ENCODE data around the gene MCTS1.
A peak's percentile ranks its signal among the peaks of the same experiment; 100 is the strongest.
"Not testable (repeated sequence)": the region's sequence is repeated elsewhere in the genome, so short reads cannot be mapped to it uniquely, and the experiment has no call there.

The MCTS1 gene

DNA sequence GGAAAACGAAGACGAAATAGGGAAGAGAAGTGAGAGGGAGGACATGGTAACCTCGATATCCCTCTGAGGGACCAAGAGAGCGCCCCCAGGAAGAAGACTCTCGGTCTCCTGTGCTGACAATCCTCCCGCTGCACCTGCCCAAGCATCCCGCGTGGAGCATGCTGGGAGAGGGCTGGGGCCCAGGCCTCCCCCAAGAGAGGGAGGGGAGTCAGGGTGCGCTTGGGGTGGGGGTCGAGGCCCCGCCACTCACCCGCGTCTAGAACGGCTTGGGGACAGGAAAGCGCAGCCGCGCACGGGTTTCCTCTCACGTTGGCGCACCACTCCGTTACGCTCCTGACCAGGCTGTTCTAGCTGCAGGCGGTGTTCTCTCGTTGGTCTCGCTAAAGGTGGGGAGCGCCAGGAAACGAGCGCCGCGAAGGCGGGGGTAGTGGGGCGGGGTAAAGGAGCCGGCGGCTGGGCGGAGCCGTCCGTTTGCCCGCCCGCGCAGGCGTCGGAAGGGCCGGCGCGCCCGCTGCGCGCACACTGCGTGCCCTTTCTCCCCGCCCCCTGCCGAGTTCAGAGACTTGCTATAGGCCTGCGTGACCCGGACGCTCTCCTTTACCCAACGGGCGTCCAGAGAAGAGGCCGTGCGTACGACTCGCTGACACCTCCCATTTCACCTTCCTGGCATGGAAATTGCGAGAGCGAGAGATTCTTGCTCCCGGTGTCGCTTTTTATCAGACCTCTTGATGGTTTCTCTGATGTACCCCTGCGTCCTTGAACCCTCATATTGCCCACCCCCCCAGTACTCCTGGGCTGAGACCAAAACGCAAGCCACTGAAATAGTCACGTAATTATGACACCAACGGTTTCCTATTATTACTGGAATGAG lies 26.0 kb downstream of the MCTS1 start, which contains the start of gene C1GALT1C1:
Gene C1GALT1C1 (minus strand): TSS at position 388 of the 871 bp plus-strand sequence. CDS start 2,888 bp downstream, outside the sequence.
- DNase-seq = peak; percentile 94

DNA sequence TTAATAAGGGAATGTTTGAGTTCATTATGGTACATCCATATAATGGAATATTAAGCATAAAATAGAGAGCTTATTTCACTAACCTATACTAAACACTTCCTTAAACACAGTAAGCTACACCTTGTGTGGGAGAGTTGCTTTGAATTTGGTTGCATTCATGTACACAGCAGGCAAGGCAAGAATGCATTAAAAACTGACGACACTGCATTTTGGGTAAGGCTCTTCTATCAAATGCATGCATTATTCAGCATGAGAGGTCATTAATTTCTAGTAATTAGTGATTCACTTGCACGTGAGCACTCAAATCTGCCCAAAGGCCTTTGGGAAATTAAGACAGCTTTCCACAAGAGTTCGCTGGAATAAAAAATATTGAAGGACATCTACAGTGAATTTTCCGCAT lies 34.7 kb downstream of the MCTS1 start:
- DNase-seq = no peak

GRCh38 chrX:120642871-120643270 lies 39.0 kb downstream of the MCTS1 start:
- no peak for DNase-seq

GRCh38 chrX:120647127-120647526 lies 43.2 kb downstream of the MCTS1 start:
- DNase-seq = no peak

- not testable (repeated sequence) for DNase-seq
Measured at GRCh38 chrX:120652256-120652655, 48.4 kb downstream of the MCTS1 start.

DNA sequence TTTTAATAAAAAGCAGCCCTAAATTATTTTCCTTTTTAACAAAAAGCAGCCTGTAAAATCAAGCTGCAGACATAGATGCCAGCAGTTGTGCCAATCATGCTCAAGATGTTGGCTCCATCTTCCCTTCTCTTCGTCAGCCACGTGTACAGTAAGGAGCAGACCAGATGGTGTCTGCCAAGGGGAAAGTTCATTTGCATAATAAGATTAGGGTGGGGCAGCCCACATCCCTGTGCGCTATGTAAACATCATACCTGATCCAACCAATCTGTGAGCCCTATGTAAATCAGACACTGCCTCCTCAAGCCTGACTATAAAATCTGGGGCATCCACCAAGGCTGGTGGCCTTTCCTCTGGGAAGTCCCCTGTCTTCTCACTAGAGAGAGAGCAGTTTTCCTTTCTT lies 49.1 kb downstream of the MCTS1 start:
- peak; percentile 0 for DNase-seq

GRCh38 chrX:120660637-120661036 lies 56.7 kb downstream of the MCTS1 start:
- no peak for DNase-seq

Measured in COR-L47 (cell line).